GM12878 (cell line): ENCODE results near the gene RFK. TPM values are rescaled to one million over a fixed set of nuclear protein-coding genes. Genes with fewer than 3 reads are reported as not detected.

Experiments used
- CREM ChIP-seq: IDR thresholded peaks from 2 replicates; pipeline ENCODE4 v1.6.1; 2014; ENCODE audit warnings: antibody characterized with exemption, low read depth
- CUX1 ChIP-seq: IDR thresholded peaks from 2 replicates; pipeline ENCODE4 v1.6.1; 2012; ENCODE audit warnings: improper control_type of control experiment, low read depth, low read length; ENCODE audit not compliant: insufficient replicate concordance
- GATAD2B ChIP-seq: fragments of 450-650 bp; conservative IDR thresholded peaks from 2 replicates; pipeline ENCODE4 v1.6.1; 2017; ENCODE audit warnings: low read depth, mild to moderate bottlenecking, moderate library complexity
- NFYB ChIP-seq: IDR thresholded peaks from 2 replicates; pipeline ENCODE4 v1.6.1; 2011; ENCODE audit warnings: low read depth, mild to moderate bottlenecking, low read length, improper control_type of control experiment, moderate library complexity; ENCODE audit not compliant: insufficient read depth
- RB1 ChIP-seq: fragments of 450-650 bp; formaldehyde crosslinking; IDR thresholded peaks from 2 replicates; pipeline ENCODE4 v1.6.1; 2017; ENCODE audit warnings: mild to moderate bottlenecking, borderline replicate concordance
- RCOR1 ChIP-seq: conservative IDR thresholded peaks from 2 replicates; pipeline ENCODE4 v1.6.1; 2012; ENCODE audit warnings: low read depth, low read length, improper control_type of control experiment
- RELA ChIP-seq: fragments of 450-650 bp; IDR thresholded peaks from 2 replicates; pipeline ENCODE4 v1.8.0; 2014; ENCODE audit warnings: borderline replicate concordance; ENCODE audit not compliant: partially characterized antibody
- SMAD1 ChIP-seq: fragments of 450-650 bp; IDR thresholded peaks from 2 replicates; pipeline ENCODE4 v1.6.1; 2018; ENCODE audit warnings: mild to moderate bottlenecking, low read depth; ENCODE audit not compliant: partially characterized antibody
- STAT3 ChIP-seq: IDR thresholded peaks from 2 replicates; pipeline ENCODE4 v1.6.1; 2011; ENCODE audit warnings: low read depth, low read length, improper control_type of control experiment
- SUPT20H ChIP-seq: IDR thresholded peaks from 2 replicates; pipeline ENCODE4 v1.6.1; 2011; ENCODE audit warnings: low read depth, mild to moderate bottlenecking, low read length, moderate library complexity, borderline replicate concordance; ENCODE audit not compliant: control insufficient read depth
- TCF3 ChIP-seq: IDR thresholded peaks from 2 replicates; pipeline ENCODE4 v1.6.1; 2012; ENCODE audit warnings: low read depth, mild to moderate bottlenecking, low read length, borderline replicate concordance; ENCODE audit not compliant: insufficient read depth
- polyA plus RNA-seq, 11 experiments: library from polyadenylated mRNA; depleted of rRNA in 4 of 11; unstranded in 6 of 11; stranded (reverse) in 5 of 11; fragments of >200 nt; fragmentation: Nextera tagmentation in 4 of 11; fragmentation: Illumina TruSeq in 1 of 11; extraction: Ambion mirVana in 4 of 11; extraction: Trizol in 1 of 11; gene quantifications; 1 replicate in 1 of 11; 2 replicates in 10 of 11; pipeline versions ENCODE4 v1.2.1 to v1.2.3, GENCODE V29; 2011 to 2016; ENCODE audit warnings: inconsistent platforms in 2 of 11, missing spikeins in 2 of 11, low read depth in 1 of 11
- total RNA-seq, 4 experiments: library from RNA; depleted of rRNA in 3 of 4; stranded (reverse); fragments of >200 nt in 3 of 4; fragmentation: Illumina TruSeq in 1 of 4; extraction: Trizol in 1 of 4; gene quantifications; 2 replicates each; pipeline versions ENCODE4 v1.2.1 to v1.2.3, GENCODE V29; 2013 to 2021

RFK gene
- total and polyA plus RNA-seq, 10 of the 15 experiments (the other 5 are each of a cell fraction or from before 2014, with no cell fraction given) = 4.4 to 18.6 (median 11.6) TPM

- TF ChIP-seq CUX1 (no peak), CREM (no peak), SUPT20H (no peak), SMAD1 (no peak), GATAD2B (no peak), RELA (no peak), RCOR1 (no peak), STAT3 (no peak), NFYB (no peak), RB1 (no peak), TCF3 (no peak)
Measured at GRCh38 chr9:76378367-76379073, 15.7 kb downstream of the RFK start (continued).
